Upper lobe of left lung (tissue), 4 donors: ENCODE measurements around the gene CARMIL1.

Experiments used
- CTCF ChIP-seq, 6 experiments: fragments of 450-650 bp in 4 of 6; fragments of 200-600 bp in 2 of 6; sonication (generic) in 2 of 6; IDR thresholded peaks; one replicate each; pipeline ENCODE4 v1.5.1; 2016 to 2019; ENCODE audit warnings: antibody characterized with exemption in 6 of 6
- EP300 ChIP-seq, 4 donors: sonication (generic); formaldehyde crosslinking; IDR thresholded peaks; one replicate each; pipeline ENCODE4 v1.5.1; 2017; ENCODE audit warnings: antibody characterized with exemption in 4 of 4, control low read depth in 2 of 4
- POLR2A ChIP-seq, 4 donors: fragments of 450-650 bp; IDR thresholded peaks; one replicate each; pipeline ENCODE4 v1.5.1; 2016 to 2017; ENCODE audit warnings: antibody characterized with exemption in 4 of 4, mild to moderate bottlenecking in 2 of 4
- POLR2AphosphoS5 ChIP-seq, 2 donors: sonication (generic); formaldehyde crosslinking; IDR thresholded peaks; one replicate each; pipeline ENCODE4 v1.5.1; 2017; ENCODE audit warnings: antibody characterized with exemption in 2 of 2

- TF ChIP-seq CTCF (IDR thresholded peaks at IDR 0.05) (no peak), POLR2A (IDR thresholded peaks at IDR 0.05) (no peak), EP300 (IDR thresholded peaks at IDR 0.05) (no peak), POLR2AphosphoS5 (IDR thresholded peaks at IDR 0.05) (no peak)
Measured at GRCh38 chr6:25427549-25427948, 148.4 kb downstream of the CARMIL1 start.
